ENCODE data around the gene ETV5. TPM values are rescaled to one million over a fixed set of nuclear protein-coding genes. Genes with fewer than 3 reads are reported as not detected.

The ETV5 gene
- total and polyA plus RNA-seq, 5 donors: 1.7 to 35.1 (median 6.3) TPM

- Histone ChIP-seq H3K4me3 (ENCODE audit: low read length) (no peak overlapping the region), H3K9me3 (ENCODE audit: control insufficient read depth, low read length) (no peaks in the 10 kb centered on the region), H3K27ac (ENCODE audit: low read length) (no peak overlapping the region), H3K4me1 (ENCODE audit: control insufficient read depth, insufficient read depth, low read length) (no peaks in the 10 kb centered on the region), H3K27me3 (ENCODE audit: control insufficient read depth, insufficient read depth) (no peaks in the 10 kb centered on the region)
- ATAC-seq (no peak), DNase-seq (no peak)
- 69% methylated on average over 5 of the region's 5 CpGs for WGBS
- intact Hi-C loops (cut with DNase I): no loop called here
Measured at GRCh38 chr3:186080849-186081438, 27.9 kb downstream of the ETV5 start.

- no peak for ATAC-seq
- WGBS: 71% methylated on average over 7 of the region's 7 CpGs
Measured at GRCh38 chr3:186079925-186080324, 29.0 kb downstream of the ETV5 start.

GRCh38 chr3:186077466-186077865 is 31.4 kb downstream of the ETV5 start:
- DNase-seq (no peak), ATAC-seq (no peak)
- Histone ChIP-seq H3K27ac (ENCODE audit: low read length) (no peak overlapping the region), H3K9me3 (ENCODE audit: control insufficient read depth, low read length) (no peaks in the 10 kb centered on the region), H3K4me1 (ENCODE audit: control insufficient read depth, insufficient read depth, low read length) (no peaks in the 10 kb centered on the region), H3K27me3 (ENCODE audit: control insufficient read depth, insufficient read depth) (no peaks in the 10 kb centered on the region), H3K4me3 (ENCODE audit: low read length) (no peak overlapping the region)
- intact Hi-C loops (cut with DNase I): no loop called here
- WGBS: 91% methylated on average over 6 of the region's 6 CpGs

More at GRCh38 chr3:186079925-186080324, 29.0 kb downstream of the ETV5 start:
- no peaks in the 10 kb centered on the region for H3K27me3 ChIP-seq (ENCODE audit: control insufficient read depth, insufficient read depth)
- no peaks in the 10 kb centered on the region for H3K9me3 ChIP-seq (ENCODE audit: control insufficient read depth, low read length)
- H3K4me1 ChIP-seq (ENCODE audit: control insufficient read depth, insufficient read depth, low read length): no peaks in the 10 kb centered on the region
- H3K4me3 ChIP-seq (ENCODE audit: low read length): no peak overlapping the region
- DNase-seq: no peak
- intact Hi-C loops (cut with DNase I): no loop called here
- no peak overlapping the region for H3K27ac ChIP-seq (ENCODE audit: low read length)

DNA sequence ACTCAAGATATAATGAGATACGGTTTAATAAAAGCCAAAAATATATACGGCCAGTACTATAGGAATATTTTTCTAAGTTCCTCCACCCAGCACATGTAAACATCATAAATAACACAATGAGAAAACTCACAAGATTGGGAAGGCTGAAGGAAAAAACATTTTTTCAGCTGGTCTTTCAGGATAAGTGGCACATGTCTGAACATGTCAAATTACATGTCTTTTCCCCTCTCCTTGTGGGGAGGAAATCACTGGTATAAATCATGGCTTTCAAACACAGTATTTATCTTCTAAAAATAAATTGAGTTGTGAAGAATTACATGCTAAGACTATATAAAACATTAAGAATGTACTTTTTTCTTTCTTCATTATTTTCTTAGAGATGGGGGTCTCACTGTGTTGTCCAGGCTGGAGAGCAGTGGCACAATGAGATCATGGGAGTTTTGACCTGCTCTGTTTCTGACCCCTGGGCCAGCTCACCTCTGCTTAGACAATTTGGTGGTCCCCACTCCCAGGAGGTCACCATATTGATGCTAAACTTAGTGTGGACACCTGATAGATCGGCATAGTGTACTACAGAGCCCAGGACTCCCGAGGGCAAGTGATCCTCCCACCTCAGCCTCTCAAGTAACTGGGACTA is 32.8 kb downstream of the ETV5 start:
- H3K4me3 ChIP-seq (ENCODE audit: low read length): no peak overlapping the region
- no peak for ATAC-seq
- WGBS: 91% methylated on average over 4 of the region's 4 CpGs
- no peaks in the 10 kb centered on the region for H3K9me3 ChIP-seq (ENCODE audit: control insufficient read depth, low read length)
- H3K4me1 ChIP-seq (ENCODE audit: control insufficient read depth, insufficient read depth, low read length): no peaks in the 10 kb centered on the region
- intact Hi-C loops (cut with DNase I): no loop called here
- no peak for DNase-seq
- H3K27me3 ChIP-seq (ENCODE audit: control insufficient read depth, insufficient read depth): no peaks in the 10 kb centered on the region
- no peak overlapping the region for H3K27ac ChIP-seq (ENCODE audit: low read length)

DNA sequence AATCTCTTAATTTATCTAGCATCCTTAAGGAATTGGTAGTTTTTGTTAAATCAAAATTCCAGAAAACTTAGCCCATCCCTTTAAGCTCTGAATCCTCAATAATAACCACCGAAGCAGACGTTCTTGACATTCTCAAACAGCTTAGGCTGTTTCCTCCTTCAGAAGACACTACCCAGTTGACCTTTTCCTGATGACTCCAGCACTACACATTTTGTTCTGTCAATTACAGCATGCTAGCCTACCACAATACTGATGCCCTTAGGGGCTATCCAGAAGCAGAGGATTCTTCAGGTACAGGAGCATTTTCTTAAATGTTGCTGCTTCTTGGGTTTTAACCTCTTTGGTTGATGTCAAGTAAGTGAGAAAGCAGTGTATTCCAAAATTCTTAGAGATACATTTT is 33.4 kb downstream of the ETV5 start:
- Histone ChIP-seq H3K27me3 (ENCODE audit: control insufficient read depth, insufficient read depth) (no peaks in the 10 kb centered on the region), H3K4me1 (ENCODE audit: control insufficient read depth, insufficient read depth, low read length) (no peaks in the 10 kb centered on the region), H3K27ac (ENCODE audit: low read length) (no peak overlapping the region), H3K9me3 (ENCODE audit: control insufficient read depth, low read length) (no peaks in the 10 kb centered on the region), H3K4me3 (ENCODE audit: low read length) (no peak overlapping the region)
- DNase-seq (no peak), ATAC-seq (no peak)
- WGBS: 67% methylated on average over 2 of the region's 2 CpGs
- intact Hi-C loops (cut with DNase I): no loop called here

DNA sequence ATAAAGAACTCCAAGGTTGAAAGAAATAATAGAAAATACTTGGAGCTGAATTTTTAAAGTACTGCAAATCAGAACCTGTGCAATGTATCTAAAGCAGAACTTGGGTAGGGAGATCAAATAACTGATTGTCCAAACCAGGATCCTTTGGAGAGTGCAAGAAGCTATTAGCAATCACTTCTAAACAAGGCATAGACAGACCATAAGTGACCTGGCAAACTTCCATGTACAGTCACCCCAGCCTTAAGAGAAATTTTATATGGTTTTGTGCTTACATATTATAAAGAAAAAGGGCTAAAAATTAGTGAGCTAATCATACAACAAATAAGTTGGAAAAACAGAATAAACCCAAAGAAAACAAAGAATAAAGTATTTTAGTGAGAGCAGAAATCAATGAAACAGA is 35.2 kb downstream of the ETV5 start:
- no peaks in the 10 kb centered on the region for H3K4me1 ChIP-seq (ENCODE audit: control insufficient read depth, insufficient read depth, low read length)
- no peak overlapping the region for H3K27ac ChIP-seq (ENCODE audit: low read length)
- H3K4me3 ChIP-seq (ENCODE audit: low read length): no peak overlapping the region
- no peaks in the 10 kb centered on the region for H3K27me3 ChIP-seq (ENCODE audit: control insufficient read depth, insufficient read depth)
- no peak for DNase-seq
- intact Hi-C loops (cut with DNase I): no loop called here
- no peaks in the 10 kb centered on the region for H3K9me3 ChIP-seq (ENCODE audit: control insufficient read depth, low read length)
- ATAC-seq: no peak

DNA sequence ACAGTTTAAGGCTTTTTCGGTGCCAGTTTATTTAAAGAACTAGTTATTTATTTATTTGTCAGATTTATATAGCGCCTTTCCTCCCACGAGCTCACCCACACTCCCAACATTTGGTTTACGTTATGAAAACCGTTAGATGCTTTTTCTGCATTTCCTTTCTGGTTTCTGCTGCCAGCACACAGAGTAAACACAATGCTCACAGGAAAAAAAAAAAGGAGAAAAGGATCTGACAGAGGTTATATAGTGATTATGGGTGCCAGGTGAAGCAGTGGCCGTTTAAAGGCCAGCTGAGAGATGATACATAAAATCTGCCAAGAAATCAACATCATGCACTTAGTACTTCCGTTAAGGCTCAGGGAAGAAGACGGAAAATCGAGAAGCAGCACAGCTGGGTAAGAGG is 37.9 kb downstream of the ETV5 start:
- Histone ChIP-seq H3K4me1 (ENCODE audit: control insufficient read depth, insufficient read depth, low read length) (no peaks in the 10 kb centered on the region), H3K4me3 (ENCODE audit: low read length) (no peak overlapping the region), H3K27ac (ENCODE audit: low read length) (no peak overlapping the region), H3K9me3 (ENCODE audit: control insufficient read depth, low read length) (no peaks in the 10 kb centered on the region), H3K27me3 (ENCODE audit: control insufficient read depth, insufficient read depth) (no peaks in the 10 kb centered on the region)
- DNase-seq (no peak), ATAC-seq (no peak)
- intact Hi-C loops (cut with DNase I): no loop called here
- WGBS: 54% methylated on average over 9 of the region's 9 CpGs

DNA sequence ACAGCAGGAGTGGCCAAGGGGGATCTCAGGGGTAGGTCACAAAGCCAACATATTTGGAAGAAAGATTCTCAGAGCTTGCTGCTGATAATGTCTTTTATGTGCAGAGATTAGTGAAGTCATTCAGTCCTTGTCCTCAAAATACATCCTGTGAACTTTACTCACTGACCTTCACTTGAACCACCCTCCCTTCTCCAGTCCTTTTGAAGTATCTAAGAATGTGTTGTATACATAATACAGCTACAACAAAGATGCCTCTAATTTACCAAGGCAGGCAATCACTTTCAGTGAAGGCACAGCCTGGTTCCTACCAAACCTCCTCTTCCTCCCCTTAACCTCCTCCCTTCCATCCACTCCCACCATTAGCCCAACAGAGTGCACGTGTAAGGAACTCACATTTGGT is 38.3 kb downstream of the ETV5 start:
- 56% methylated on average over 1 of the region's 1 CpG for WGBS
- intact Hi-C loops (cut with DNase I): no loop called here
- no peak for ATAC-seq

GRCh38 chr3:186070133-186070532 is 38.8 kb downstream of the ETV5 start:
- Histone ChIP-seq H3K4me3 (ENCODE audit: low read length) (no peak overlapping the region), H3K4me1 (ENCODE audit: control insufficient read depth, insufficient read depth, low read length) (no peaks in the 10 kb centered on the region), H3K9me3 (ENCODE audit: control insufficient read depth, low read length) (no peaks in the 10 kb centered on the region), H3K27me3 (ENCODE audit: control insufficient read depth, insufficient read depth) (no peaks in the 10 kb centered on the region), H3K27ac (ENCODE audit: low read length) (no peak overlapping the region)
- no peak for ATAC-seq
- intact Hi-C loops (cut with DNase I): no loop called here
- WGBS: 86% methylated on average over 9 of the region's 9 CpGs
- DNase-seq: no peak

More for the DNA sequence above, 38.3 kb downstream of the ETV5 start:
- Histone ChIP-seq H3K27me3 (ENCODE audit: control insufficient read depth, insufficient read depth) (no peaks in the 10 kb centered on the region), H3K9me3 (ENCODE audit: control insufficient read depth, low read length) (no peaks in the 10 kb centered on the region), H3K4me3 (ENCODE audit: low read length) (no peak overlapping the region), H3K4me1 (ENCODE audit: control insufficient read depth, insufficient read depth, low read length) (no peaks in the 10 kb centered on the region), H3K27ac (ENCODE audit: low read length) (no peak overlapping the region)
- DNase-seq: no peak

DNA sequence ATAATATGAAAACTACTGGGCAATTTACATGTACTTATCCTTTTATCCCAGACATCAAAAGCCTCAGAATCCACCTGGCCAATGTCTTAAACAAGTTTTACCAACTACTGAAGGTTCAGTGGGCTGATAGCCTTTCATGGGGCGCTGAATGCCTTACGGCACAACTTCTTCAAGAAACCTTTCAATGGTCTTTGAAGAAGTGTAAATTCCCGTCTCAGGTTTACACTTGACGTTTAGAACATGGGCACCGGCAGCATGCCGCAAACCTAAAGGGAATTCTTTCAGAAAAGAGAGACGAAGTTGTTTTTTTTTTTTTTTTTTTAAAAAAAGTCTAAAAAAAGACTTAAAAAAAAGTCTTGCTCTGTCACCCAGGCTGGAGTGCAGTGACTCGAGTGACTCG is 39.7 kb downstream of the ETV5 start:
- WGBS: 95% methylated on average over 9 of the region's 9 CpGs
- Histone ChIP-seq H3K4me3 (ENCODE audit: low read length) (no peak overlapping the region), H3K27me3 (ENCODE audit: control insufficient read depth, insufficient read depth) (no peaks in the 10 kb centered on the region), H3K4me1 (ENCODE audit: control insufficient read depth, insufficient read depth, low read length) (no peaks in the 10 kb centered on the region), H3K27ac (ENCODE audit: low read length) (no peak overlapping the region), H3K9me3 (ENCODE audit: control insufficient read depth, low read length) (no peaks in the 10 kb centered on the region)
- ATAC-seq (no peak), DNase-seq (no peak)
- intact Hi-C loops (cut with DNase I): no loop called here

DNA sequence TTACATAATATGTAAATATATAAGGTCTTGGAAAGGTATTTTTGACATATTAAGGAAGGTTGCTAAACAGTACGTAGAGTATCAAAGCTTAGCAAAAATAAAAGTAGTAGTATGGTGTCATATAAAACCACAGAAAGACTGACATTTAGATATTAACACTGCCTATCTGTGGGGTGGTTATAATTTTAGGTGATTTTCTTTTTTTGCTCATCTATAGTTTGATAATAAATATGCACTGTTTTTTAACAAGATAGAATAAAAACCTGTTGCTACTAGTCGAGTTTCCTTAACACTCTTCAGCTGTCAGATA is 40.7 kb downstream of the ETV5 start:
- WGBS: 60% methylated on average over 2 of the region's 2 CpGs
- no peak for ATAC-seq
- no peaks in the 10 kb centered on the region for H3K27me3 ChIP-seq (ENCODE audit: control insufficient read depth, insufficient read depth)

More for the DNA sequence above, 40.7 kb downstream of the ETV5 start:
- H3K9me3 ChIP-seq (ENCODE audit: control insufficient read depth, low read length): no peaks in the 10 kb centered on the region
- H3K4me3 ChIP-seq (ENCODE audit: low read length): no peak overlapping the region
- intact Hi-C loops (cut with DNase I): no loop called here
- no peak for DNase-seq
- no peaks in the 10 kb centered on the region for H3K4me1 ChIP-seq (ENCODE audit: control insufficient read depth, insufficient read depth, low read length)
- H3K27ac ChIP-seq (ENCODE audit: low read length): no peak overlapping the region
